HEK293 (cell line): ENCODE measurements around the gene PPIE.

Experiments
- CTCF ChIP-seq: fragments of 450-650 bp; formaldehyde crosslinking; IDR thresholded peaks from 2 replicates; pipeline ENCODE4 v1.5.1; 2016; ENCODE audit warnings: missing biosample characterization, missing genetic modification characterization
- IKZF3 ChIP-seq: fragments of 450-650 bp; IDR thresholded peaks from 2 replicates; pipeline ENCODE4 v1.5.0; 2018; ENCODE audit warnings: missing biosample characterization, mild to moderate bottlenecking, missing genetic modification characterization, moderate library complexity
- KLF1 ChIP-seq: fragments of 450-650 bp; formaldehyde crosslinking; IDR thresholded peaks from 2 replicates; pipeline ENCODE4 v1.5.1; 2016; ENCODE audit warnings: missing biosample characterization, missing genetic modification characterization
- ZNF138 ChIP-seq: fragments of 450-650 bp; formaldehyde crosslinking; IDR thresholded peaks from 2 replicates; pipeline ENCODE4 v1.5.1; 2016; ENCODE audit warnings: missing biosample characterization, missing genetic modification characterization, borderline replicate concordance
- ZNF274 ChIP-seq, 2 experiments: fragments of 200-500 bp in 1 of 2; fragments of 450-650 bp in 1 of 2; sonication (Bioruptor generic) in 1 of 2; formaldehyde crosslinking in 1 of 2; IDR thresholded peaks; 2 replicates each; pipeline versions ENCODE4 v1.5.1 to v1.6.1; 2014 to 2016; ENCODE audit warnings: borderline replicate concordance in 1 of 2, inconsistent platforms in 1 of 2, low read length in 1 of 2, missing biosample characterization in 1 of 2, missing genetic modification characterization in 1 of 2

GRCh38 chr1:39691383-39692151, 47.1 kb upstream of the PPIE start, which contains the start of gene HPCAL4:
- TF ChIP-seq CTCF (tag by site-specific recombination) (no peak), IKZF3 (tag by site-specific recombination) (no peak), ZNF138 (tag by site-specific recombination) (no peak), KLF1 (tag by site-specific recombination) (peak; percentile 42; the same call in 1 of the 2 replicates), ZNF274 (IDR thresholded peaks at IDR 0.05; ENCODE audit: low read length) (no peak), ZNF274 (tag by site-specific recombination; IDR thresholded peaks at IDR 0.05; ENCODE audit: borderline replicate concordance) (no peak)
